H1 (cell line): ENCODE data around the gene DAAM1. TPM values are rescaled to one million over a fixed set of nuclear protein-coding genes. Genes with fewer than 3 reads are reported as not detected.

Source experiments
- CTCF ChIA-PET: fragments of 300-600 bp; sonication (Branson Sonifier 250); formaldehyde crosslinking; loops from one replicate; lab custom pipeline; 2021; ENCODE audit not compliant: partially characterized antibody; lab: Charles Lee
- POLR2A ChIA-PET: fragments of 300-600 bp; sonication (Branson Sonifier 250); formaldehyde crosslinking; loops from one replicate; lab custom pipeline; 2021; ENCODE audit warnings: inconsistent platforms; ENCODE audit not compliant: partially characterized antibody; lab: Charles Lee
- DNase-seq, 2 experiments: peaks; one replicate each; pipeline versions ENCODE4 v3.0.0 to v3.0.0-alpha.2; 2010 to 2022; ENCODE audit warnings: low spot score in 2 of 2, low read depth in 1 of 2, mixed read lengths in 1 of 2
- FAIRE-seq: peaks from 2 replicates; lab custom pipeline; 2011; peaks lifted over from hg19 to GRCh38; lab: Jason Lieb, UNC
- H2AFZ ChIP-seq: 2 replicates; pipeline ENCODE4 v1.8.1; 2012; ENCODE audit warnings: low read length, inconsistent platforms
- H2AK5ac ChIP-seq: 2 replicates; pipeline ENCODE4 v1.6.1; 2013; ENCODE audit warnings: low read depth, low read length
- H2BK120ac ChIP-seq: replicated peaks from 2 replicates; pipeline ENCODE3; 2013; ENCODE audit warnings: low read depth, low read length, inconsistent platforms
- H2BK12ac ChIP-seq: 2 replicates; pipeline ENCODE4 v1.6.1; 2013; ENCODE audit warnings: low read depth, low read length
- H2BK15ac ChIP-seq: 2 replicates; pipeline ENCODE4 v1.6.1; 2013; ENCODE audit warnings: low read length
- H2BK20ac ChIP-seq: 2 replicates; pipeline ENCODE4 v1.6.1; 2013; ENCODE audit warnings: low read length
- H2BK5ac ChIP-seq: 2 replicates; pipeline ENCODE4 v1.6.1; 2013; ENCODE audit warnings: low read depth, low read length
- H3K14ac ChIP-seq: 2 replicates; pipeline ENCODE4 v1.6.1; 2013; ENCODE audit warnings: inconsistent platforms; ENCODE audit not compliant: insufficient read length
- H3K18ac ChIP-seq: 2 replicates; pipeline ENCODE4 v1.6.1; 2013; ENCODE audit warnings: low read length; ENCODE audit errors: extremely low read depth
- H3K23ac ChIP-seq: 2 replicates; pipeline ENCODE4 v1.6.1; 2013; ENCODE audit warnings: inconsistent platforms; ENCODE audit not compliant: insufficient read length
- H3K23me2 ChIP-seq: 2 replicates; pipeline ENCODE4 v1.6.1; 2013; ENCODE audit warnings: low read depth, low read length
- H3K27ac ChIP-seq: 2 replicates; pipeline ENCODE4 v1.6.1; 2011; ENCODE audit warnings: low read depth, low read length, inconsistent platforms
- H3K27me3 ChIP-seq, 4 experiments: replicated peaks in 1 of 4; 1 replicate in 1 of 4; 2 replicates in 3 of 4; pipeline versions ENCODE4 v1.6.1 to v1.8.1; 2011 to 2013; ENCODE audit warnings: low read length in 3 of 4, mild to moderate bottlenecking in 3 of 4, inconsistent platforms in 2 of 4, mixed read lengths in 2 of 4, moderate library complexity in 1 of 4; ENCODE audit not compliant: control insufficient read depth in 3 of 4, insufficient read depth in 3 of 4; ENCODE audit errors: extremely low read depth in 1 of 4
- H3K36me3 ChIP-seq, 4 experiments: 2 replicates each; pipeline versions ENCODE4 v1.6.1 to v1.8.1; 2011 to 2013; ENCODE audit warnings: mild to moderate bottlenecking in 4 of 4, low read length in 3 of 4, moderate library complexity in 2 of 4, control low read depth in 1 of 4, inconsistent platforms in 1 of 4; ENCODE audit not compliant: insufficient read depth in 4 of 4, control insufficient read depth in 2 of 4
- H3K4ac ChIP-seq: replicated peaks from 2 replicates; pipeline ENCODE3; 2013; ENCODE audit warnings: low read length, low read depth, mixed read lengths, inconsistent platforms; ENCODE audit not compliant: insufficient read length
- H3K4me1 ChIP-seq, 4 experiments: replicated peaks in 1 of 4; 1 replicate in 1 of 4; 2 replicates in 3 of 4; pipeline versions ENCODE4 v1.6.1 to v1.8.1; 2011 to 2013; ENCODE audit warnings: low read length in 3 of 4, inconsistent platforms in 2 of 4, mixed read lengths in 1 of 4; ENCODE audit not compliant: insufficient read depth in 4 of 4, control insufficient read depth in 3 of 4
- H3K4me2 ChIP-seq, 2 experiments: 2 replicates each; pipeline versions ENCODE4 v1.6.1 to v1.8.1; 2011 to 2013; ENCODE audit warnings: low read depth in 2 of 2, low read length in 2 of 2, control low read depth in 1 of 2, inconsistent platforms in 1 of 2, mild to moderate bottlenecking in 1 of 2; ENCODE audit not compliant: insufficient read depth in 1 of 2
- H3K4me3 ChIP-seq, 4 experiments: fragments of 200-600, 300-600 bp in 1 of 4; sonication (generic), shearing (Covaris generic), sonication (Bioruptor Twin) in 1 of 4; 2 replicates each; pipeline versions ENCODE4 v1.5.1 to v1.8.1; 2011 to 2016; ENCODE audit warnings: low read length in 4 of 4, low read depth in 3 of 4, control low read depth in 2 of 4, inconsistent platforms in 2 of 4, mild to moderate bottlenecking in 2 of 4, mixed read lengths in 1 of 4, moderate library complexity in 1 of 4; ENCODE audit not compliant: insufficient read depth in 2 of 4; ENCODE audit errors: extremely low read depth in 1 of 4
- H3K56ac ChIP-seq: replicated peaks from 2 replicates; pipeline ENCODE3; 2013; ENCODE audit warnings: low read depth, mild to moderate bottlenecking, mixed read lengths, low read length, inconsistent platforms; ENCODE audit not compliant: insufficient read length
- H3K79me1 ChIP-seq: 2 replicates; pipeline ENCODE4 v1.6.1; 2013; ENCODE audit warnings: low read depth, low read length, control low read depth
- H3K79me2 ChIP-seq, 2 experiments: 2 replicates each; pipeline versions ENCODE4 v1.6.1 to v1.8.1; 2012 to 2013; ENCODE audit warnings: low read length in 2 of 2, mild to moderate bottlenecking in 2 of 2, inconsistent platforms in 1 of 2; ENCODE audit not compliant: insufficient read depth in 2 of 2, control insufficient read depth in 1 of 2
- H3K9ac ChIP-seq, 4 experiments: replicated peaks in 1 of 4; 1 replicate in 1 of 4; 2 replicates in 3 of 4; pipeline versions ENCODE4 v1.6.1 to v1.8.1; 2011 to 2013; ENCODE audit warnings: low read depth in 3 of 4, low read length in 3 of 4, control low read depth in 2 of 4, mild to moderate bottlenecking in 2 of 4, moderate library complexity in 2 of 4, inconsistent platforms in 1 of 4; ENCODE audit errors: extremely low read depth in 1 of 4
- H3K9me3 ChIP-seq, 2 experiments: 2 replicates each; pipeline versions ENCODE4 v1.6.1 to v1.8.1; 2012 to 2013; ENCODE audit warnings: mild to moderate bottlenecking in 2 of 2, moderate library complexity in 2 of 2, control low read depth in 1 of 2, inconsistent platforms in 1 of 2, low read depth in 1 of 2, low read length in 1 of 2, mixed read lengths in 1 of 2; ENCODE audit not compliant: insufficient read depth in 2 of 2
- H4K20me1 ChIP-seq, 2 experiments: replicated peaks in 1 of 2; 2 replicates each; pipeline versions ENCODE3 to v1.8.1; 2011 to 2013; ENCODE audit warnings: inconsistent platforms in 2 of 2, low read length in 2 of 2, mild to moderate bottlenecking in 1 of 2; ENCODE audit not compliant: insufficient read depth in 2 of 2, control insufficient read depth in 1 of 2
- H4K5ac ChIP-seq: 2 replicates; pipeline ENCODE4 v1.6.1; 2013; ENCODE audit warnings: low read length, low read depth, mixed read lengths, inconsistent platforms; ENCODE audit not compliant: insufficient read length
- H4K8ac ChIP-seq: 2 replicates; pipeline ENCODE4 v1.8.0; 2013; ENCODE audit warnings: mild to moderate bottlenecking, moderate library complexity, low read length, inconsistent platforms; ENCODE audit not compliant: insufficient read depth; ENCODE audit errors: extremely low read depth
- H4K91ac ChIP-seq: replicated peaks from 2 replicates; pipeline ENCODE3; 2013; ENCODE audit warnings: low read length, mixed read lengths, inconsistent platforms; ENCODE audit not compliant: insufficient read length
- ASH2L ChIP-seq: fragments of 200-600, 300-600 bp; sonication (generic); IDR thresholded peaks from one replicate; pipeline ENCODE4 v1.7.1; 2017; ENCODE audit warnings: low read length
- BACH1 ChIP-seq: IDR thresholded peaks from 2 replicates; pipeline ENCODE4 v1.6.1; 2012; ENCODE audit warnings: low read length, improper control_type of control experiment
- CBX8 ChIP-seq: fragments of 300-800, 300-1000 bp; sonication (generic); IDR thresholded peaks from 2 replicates; pipeline ENCODE4 v1.7.1; 2016; ENCODE audit warnings: low read depth, low read length, borderline replicate concordance
- CHD2 ChIP-seq: IDR thresholded peaks from 2 replicates; pipeline ENCODE4 v1.6.1; 2012; ENCODE audit warnings: low read length, improper control_type of control experiment
- CTBP2 ChIP-seq: IDR thresholded peaks from 2 replicates; pipeline ENCODE4 v1.7.0; 2011; ENCODE audit warnings: borderline replicate concordance, mild to moderate bottlenecking, moderate library complexity, mixed read lengths, low read length; ENCODE audit not compliant: insufficient read depth, insufficient read length
- CTCF ChIP-seq, 3 experiments: IDR thresholded peaks; 1 replicate in 2 of 3; 2 replicates in 1 of 3; pipeline versions ENCODE4 v1.5.1 to v1.6.1; 2011; ENCODE audit warnings: low read length in 3 of 3, mild to moderate bottlenecking in 3 of 3, inconsistent platforms in 2 of 3, low read depth in 1 of 3, moderate library complexity in 1 of 3; ENCODE audit not compliant: insufficient read depth in 1 of 3; ENCODE audit errors: control extremely low read depth in 1 of 3
- EGR1 ChIP-seq: IDR thresholded peaks from 2 replicates; pipeline ENCODE4 v1.6.1; 2011; ENCODE audit warnings: low read depth, low read length, borderline replicate concordance
- FOSL1 ChIP-seq: IDR thresholded peaks from 2 replicates; pipeline ENCODE4 v1.6.1; 2011; ENCODE audit warnings: mild to moderate bottlenecking, low read depth, low read length, moderate library complexity; ENCODE audit not compliant: insufficient read depth
- HDAC6 ChIP-seq: IDR thresholded peaks from one replicate; pipeline ENCODE4 v1.7.1; 2012; ENCODE audit warnings: low read depth, mild to moderate bottlenecking, inconsistent platforms, low read length, moderate library complexity
- KDM4A ChIP-seq: IDR thresholded peaks from one replicate; pipeline ENCODE4 v1.7.1; 2012; ENCODE audit warnings: low read depth, mild to moderate bottlenecking, moderate library complexity, low read length, inconsistent platforms; ENCODE audit not compliant: severe bottlenecking
- POU5F1 ChIP-seq: IDR thresholded peaks from 2 replicates; pipeline ENCODE4 v1.6.1; 2011; ENCODE audit warnings: low read depth, mild to moderate bottlenecking, low read length, moderate library complexity
- TBP ChIP-seq: IDR thresholded peaks from 2 replicates; pipeline ENCODE4 v1.6.1; 2011; ENCODE audit warnings: low read depth, low read length, improper control_type of control experiment
- YY1 ChIP-seq: IDR thresholded peaks from 2 replicates; pipeline ENCODE4 v1.6.1; 2011; ENCODE audit warnings: low read depth, mild to moderate bottlenecking, low read length
- ZNF274 ChIP-seq: IDR thresholded peaks from 2 replicates; pipeline ENCODE4 v1.7.0; 2012; ENCODE audit warnings: low read length, borderline replicate concordance; ENCODE audit errors: extremely low read depth
- polyA plus RNA-seq, 7 experiments: library from polyadenylated mRNA; depleted of rRNA in 3 of 7; stranded (reverse) in 5 of 7; unstranded in 2 of 7; fragments of >200 nt in 5 of 7; fragments of 200-250 nt in 2 of 7; gene quantifications; 1 replicate in 5 of 7; 2 replicates in 1 of 7; 4 replicates in 1 of 7; pipeline versions ENCODE4 v1.2.1 to v1.2.3, GENCODE V29; 2011 to 2013; ENCODE audit warnings: missing spikeins in 2 of 7, mixed read lengths in 2 of 7
- total RNA-seq: library from RNA; stranded (reverse); fragmentation: NEBNext Ultra II Directional; extraction: Animal tissue kit (Norgen Biotek cat#: 25700); gene quantifications from 2 replicates; pipeline ENCODE4 v1.2.1, GENCODE V29; 2021

DAAM1 gene
- total and polyA plus RNA-seq, 2 of the 8 experiments (the other 6 are each of a cell fraction or from before 2014, with no cell fraction given) = 5.0 to 44.9 TPM

GRCh38 chr14:59186306-59186705 is 2.2 kb upstream of the DAAM1 start:
- FAIRE-seq = no peak
- H3K9ac ChIP-seq = no peak overlapping the region
- no peak overlapping the region for H3K18ac ChIP-seq
- no peak for TF ChIP-seq CTCF (IDR thresholded peaks at IDR 0.05; ENCODE audit: control extremely low read depth in 1 of 3, insufficient read depth in 1 of 3, low read depth in 1 of 3, low read length in 3 of 3)
- no peak for TF ChIP-seq YY1
- no peak for TF ChIP-seq POU5F1
- TF ChIP-seq CBX8 = no peak
- no peak for TF ChIP-seq BACH1
- no peak for TF ChIP-seq TBP
- no peak for TF ChIP-seq EGR1
- TF ChIP-seq CTBP2 = no peak
- TF ChIP-seq HDAC6 = no peak
- no peak for TF ChIP-seq FOSL1
- no peak for TF ChIP-seq ZNF274
- TF ChIP-seq ASH2L = no peak
- no peak for TF ChIP-seq KDM4A
- TF ChIP-seq CHD2 = no peak

More at GRCh38 chr14:59186306-59186705, 2.2 kb upstream of the DAAM1 start:
- Histone ChIP-seq H3K4ac (no peak overlapping the region), H2BK20ac (no peak overlapping the region), H3K79me2 (peaks cover 0 to 6% of the 10 kb centered on the region in 2 experiments; a peak in 1 of 4 replicates), H4K91ac (no peak overlapping the region), H3K9me3 (no peaks in the 10 kb centered on the region), H4K20me1 (peaks cover 2 to 6% of the 10 kb centered on the region in 2 experiments), H3K36me3 (no peaks in the 10 kb centered on the region), H3K27me3 (peaks cover 0 to 4% (median 3%) of the 10 kb centered on the region in 4 experiments; a peak in 2 of 7 replicates), H3K23me2 (peaks cover 18% of the 10 kb centered on the region), H2AK5ac (no peak overlapping the region), H3K56ac (no peak overlapping the region), H2BK5ac (no peak overlapping the region), H3K14ac (no peak overlapping the region), H2BK120ac (no peak overlapping the region), H2BK12ac (no peak overlapping the region), H3K23ac (no peak overlapping the region), H2AFZ (no peak overlapping the region), H4K8ac (no peak overlapping the region), H3K4me2 (no peak overlapping the region), H3K4me1 (peaks cover 0 to 5% (median 0%) of the 10 kb centered on the region in 4 experiments; a peak in 2 of 7 replicates), H2BK15ac (no peak overlapping the region), H3K79me1 (no peaks in the 10 kb centered on the region), H3K27ac (no peak overlapping the region), H4K5ac (no peak overlapping the region), H3K4me3 (no peak overlapping the region)
- ChIA-PET POLR2A (no interaction called here), CTCF (no interaction called here)
- DNase-seq = no peak
